HS-5 (cell line): ENCODE measurements around the gene FGF22.

Experiments used
- DNase-seq: peaks from one replicate; pipeline ENCODE4 v3.0.0-alpha.2; 2012; ENCODE audit warnings: low read depth

FGF22 gene

DNA sequence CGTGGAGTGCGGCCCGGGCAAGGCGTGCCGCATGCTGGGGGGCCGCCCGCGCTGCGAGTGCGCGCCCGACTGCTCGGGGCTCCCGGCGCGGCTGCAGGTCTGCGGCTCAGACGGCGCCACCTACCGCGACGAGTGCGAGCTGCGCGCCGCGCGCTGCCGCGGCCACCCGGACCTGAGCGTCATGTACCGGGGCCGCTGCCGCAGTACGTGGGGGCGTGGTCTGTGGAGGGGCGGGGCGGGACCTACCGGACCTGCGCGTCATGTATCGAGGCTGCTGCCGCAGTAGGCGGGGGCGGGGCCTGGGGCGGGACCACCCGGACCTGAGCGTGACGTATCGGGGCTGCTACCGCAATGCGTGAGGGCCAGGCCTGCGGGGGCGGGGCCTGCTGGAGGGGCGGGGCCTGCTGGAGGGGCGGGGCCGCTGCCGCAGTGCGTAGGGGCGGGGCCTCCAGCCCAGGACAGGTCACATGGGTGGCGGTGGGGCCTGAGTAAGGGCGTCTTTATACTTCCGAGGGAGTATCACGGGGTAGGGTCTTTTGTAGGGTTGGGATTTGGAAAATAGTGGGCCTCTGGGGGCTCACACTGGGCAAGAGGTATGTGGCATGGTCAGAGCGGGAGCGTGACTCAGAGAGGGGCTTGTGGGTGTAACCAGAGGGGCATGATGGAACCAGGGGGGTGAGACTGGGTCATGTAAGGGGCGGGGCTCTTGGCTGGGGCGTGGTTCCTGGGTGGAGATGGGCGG, 40.8 kb downstream of the FGF22 start:
- DNase-seq, result peak; percentile 77

DNA sequence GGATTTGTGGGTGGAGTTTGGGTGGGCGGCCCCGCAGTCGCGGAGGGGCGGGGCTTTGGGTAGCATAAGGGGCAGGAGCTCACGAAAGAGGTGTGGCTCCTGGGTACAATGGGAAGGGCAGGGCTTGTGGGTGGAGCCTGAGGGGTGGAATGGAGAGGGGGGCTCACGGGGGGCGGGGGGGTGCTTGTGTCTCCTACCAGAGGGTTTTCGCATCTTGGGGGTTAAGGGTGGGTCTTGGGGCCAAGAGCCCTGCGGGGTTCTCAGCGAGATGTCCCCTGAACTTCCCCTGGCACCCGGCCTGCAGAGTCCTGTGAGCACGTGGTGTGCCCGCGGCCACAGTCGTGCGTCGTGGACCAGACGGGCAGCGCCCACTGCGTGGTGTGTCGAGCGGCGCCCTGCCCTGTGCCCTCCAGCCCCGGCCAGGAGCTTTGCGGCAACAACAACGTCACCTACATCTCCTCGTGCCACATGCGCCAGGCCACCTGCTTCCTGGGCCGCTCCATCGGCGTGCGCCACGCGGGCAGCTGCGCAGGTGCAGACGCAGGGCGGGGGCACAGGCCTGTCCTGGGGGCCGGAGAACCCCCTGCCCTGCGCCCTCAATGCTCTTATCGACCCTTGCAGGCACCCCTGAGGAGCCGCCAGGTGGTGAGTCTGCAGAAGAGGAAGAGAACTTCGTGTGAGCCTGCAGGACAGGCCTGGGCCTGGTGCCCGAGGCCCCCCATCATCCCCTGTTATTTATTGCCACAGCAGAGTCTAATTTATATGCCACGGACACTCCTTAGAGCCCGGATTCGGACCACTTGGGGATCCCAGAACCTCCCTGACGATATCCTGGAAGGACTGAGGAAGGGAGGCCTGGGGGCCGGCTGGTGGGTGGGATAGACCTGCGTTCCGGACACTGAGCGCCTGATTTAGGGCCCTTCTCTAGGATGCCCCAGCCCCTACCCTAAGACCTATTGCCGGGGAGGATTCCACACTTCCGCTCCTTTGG, 41.6 kb downstream of the FGF22 start:
- DNase-seq, result no peak

DNA sequence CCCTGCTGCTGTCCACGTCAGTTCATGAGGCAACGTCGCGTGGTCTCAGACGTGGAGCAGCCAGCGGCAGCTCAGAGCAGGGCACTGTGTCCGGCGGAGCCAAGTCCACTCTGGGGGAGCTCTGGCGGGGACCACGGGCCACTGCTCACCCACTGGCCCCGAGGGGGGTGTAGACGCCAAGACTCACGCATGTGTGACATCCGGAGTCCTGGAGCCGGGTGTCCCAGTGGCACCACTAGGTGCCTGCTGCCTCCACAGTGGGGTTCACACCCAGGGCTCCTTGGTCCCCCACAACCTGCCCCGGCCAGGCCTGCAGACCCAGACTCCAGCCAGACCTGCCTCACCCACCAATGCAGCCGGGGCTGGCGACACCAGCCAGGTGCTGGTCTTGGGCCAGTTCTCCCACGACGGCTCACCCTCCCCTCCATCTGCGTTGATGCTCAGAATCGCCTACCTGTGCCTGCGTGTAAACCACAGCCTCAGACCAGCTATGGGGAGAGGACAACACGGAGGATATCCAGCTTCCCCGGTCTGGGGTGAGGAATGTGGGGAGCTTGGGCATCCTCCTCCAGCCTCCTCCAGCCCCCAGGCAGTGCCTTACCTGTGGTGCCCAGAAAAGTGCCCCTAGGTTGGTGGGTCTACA, 43.1 kb downstream of the FGF22 start:
- no peak for DNase-seq

DNA sequence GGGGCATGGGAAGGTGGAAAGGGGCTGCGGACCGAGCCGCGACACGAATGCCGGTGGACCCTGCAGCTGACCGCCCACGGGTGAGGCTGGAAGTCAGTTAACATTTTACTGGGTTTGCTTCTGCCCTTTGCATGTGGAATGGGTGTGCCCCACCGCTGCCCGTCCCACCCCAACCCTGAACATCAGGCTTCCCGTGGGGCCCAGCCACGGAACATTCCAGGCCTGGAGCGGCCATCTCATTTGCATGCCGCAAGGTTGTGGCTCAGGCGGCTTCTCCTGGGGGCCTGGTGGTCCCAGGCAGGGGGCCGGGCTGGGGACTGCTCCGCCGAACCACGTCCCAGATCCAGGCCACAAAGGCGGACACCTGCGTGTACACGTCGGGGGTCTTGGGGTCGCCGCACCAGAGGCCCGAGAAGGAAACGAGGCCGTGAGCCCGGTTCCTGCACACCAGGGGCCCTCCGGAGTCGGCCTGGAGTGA, 45.8 kb downstream of the FGF22 start:
- no peak for DNase-seq

DNA sequence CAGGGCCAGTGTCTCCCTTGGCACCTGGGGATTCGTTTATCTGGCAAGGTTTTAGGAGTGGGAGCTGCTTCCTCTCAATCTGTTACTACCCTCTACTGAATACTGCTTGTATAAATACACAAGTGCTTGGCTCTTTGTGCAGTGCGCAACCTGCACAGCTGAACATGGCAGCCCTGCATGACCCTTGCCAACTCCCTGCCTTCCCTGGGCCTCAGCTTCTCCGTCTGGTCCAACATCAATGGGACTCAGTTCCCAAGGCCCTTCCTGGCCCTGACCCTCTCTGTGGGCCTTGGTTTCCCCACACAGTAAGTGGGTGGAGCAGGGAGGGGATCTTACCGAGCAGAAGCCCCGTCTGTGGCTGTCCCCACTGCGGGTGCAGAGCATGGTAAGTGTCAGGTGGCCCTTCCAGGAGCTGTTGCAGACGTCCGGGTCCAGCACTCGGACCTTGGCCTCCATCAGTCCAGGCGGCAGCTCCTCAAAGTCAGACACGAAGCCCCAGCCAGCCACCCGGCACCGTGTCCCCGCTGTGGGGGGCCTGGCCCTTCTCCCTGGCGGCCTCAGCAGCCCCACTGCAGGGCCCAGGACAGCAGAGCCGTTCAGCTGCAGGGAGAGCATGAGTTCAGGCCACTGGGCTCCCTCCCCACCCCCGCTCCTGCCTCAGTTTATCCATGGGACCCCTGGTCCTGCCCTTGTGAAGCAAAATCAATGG, 47.1 kb downstream of the FGF22 start:
- DNase-seq, result no peak

DNA sequence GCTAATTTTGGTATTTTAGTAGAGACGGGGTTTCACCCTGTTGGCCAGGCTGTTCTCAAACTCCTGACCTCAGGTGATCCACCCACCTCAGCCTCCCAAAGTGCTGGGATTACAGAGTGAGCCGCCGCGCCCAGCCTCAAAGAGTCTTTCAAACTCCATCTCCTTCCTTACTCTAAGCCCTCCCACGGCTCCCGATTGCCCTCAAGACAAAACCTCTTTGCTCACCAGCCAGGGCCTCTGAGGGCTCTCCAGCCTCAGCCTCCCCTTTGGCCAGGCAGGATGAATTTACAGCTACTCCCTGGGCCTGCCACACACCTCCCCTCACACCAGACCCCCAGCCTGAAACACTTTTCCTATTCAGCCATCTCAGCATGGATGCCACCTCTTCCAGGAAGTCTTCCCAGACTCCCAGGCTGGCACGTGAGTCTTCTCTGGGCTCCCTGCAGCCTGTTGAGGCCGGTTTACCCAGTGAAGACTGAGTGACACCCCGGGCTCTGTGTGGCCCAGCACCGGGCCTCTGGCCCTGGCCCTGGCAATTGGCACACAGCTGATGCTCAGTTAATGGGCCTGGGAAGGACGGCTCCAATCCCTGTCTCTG, 48.0 kb downstream of the FGF22 start:
- DNase-seq, result no peak

DNA sequence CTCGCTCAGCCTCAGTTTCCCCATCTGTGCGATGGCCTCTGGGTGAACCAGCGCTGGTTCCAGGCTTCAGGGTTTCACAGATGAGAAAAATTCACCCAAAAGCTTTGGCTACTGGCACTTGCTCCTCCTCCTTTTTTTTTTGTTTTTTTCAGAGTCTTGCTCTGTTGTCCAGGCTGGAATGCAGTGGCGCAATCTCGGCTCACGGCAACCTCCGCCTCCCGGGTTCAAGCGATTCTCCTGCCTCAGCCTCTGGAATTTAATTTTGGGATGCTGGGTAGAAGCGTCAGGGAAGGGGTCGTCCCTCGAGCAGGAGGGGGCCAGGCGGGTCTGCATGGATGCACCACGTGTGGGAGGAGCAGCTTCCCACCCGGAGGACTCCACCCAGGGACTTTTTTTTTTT, 48.5 kb downstream of the FGF22 start:
- no peak for DNase-seq

DNA sequence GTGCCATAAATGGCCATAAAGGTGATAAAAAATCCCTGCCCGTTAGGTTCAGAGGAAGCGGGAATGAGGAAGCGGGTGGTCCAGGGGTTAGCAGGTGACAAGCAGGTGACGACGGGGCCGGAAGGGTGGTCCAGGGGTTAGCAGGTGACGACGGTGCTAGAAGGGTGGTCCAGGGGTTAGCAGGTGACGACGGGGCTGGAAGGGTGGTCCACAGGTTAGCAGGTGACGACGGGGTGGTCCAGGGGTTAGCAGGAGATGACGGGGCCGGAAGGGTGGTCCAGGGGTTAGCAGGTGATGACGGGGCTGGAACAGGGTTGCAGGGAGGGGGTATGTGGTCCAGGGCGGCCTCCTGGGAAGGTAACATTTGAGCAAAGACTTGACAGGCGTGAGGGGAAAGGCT, 49.3 kb downstream of the FGF22 start:
- DNase-seq, result no peak

DNA sequence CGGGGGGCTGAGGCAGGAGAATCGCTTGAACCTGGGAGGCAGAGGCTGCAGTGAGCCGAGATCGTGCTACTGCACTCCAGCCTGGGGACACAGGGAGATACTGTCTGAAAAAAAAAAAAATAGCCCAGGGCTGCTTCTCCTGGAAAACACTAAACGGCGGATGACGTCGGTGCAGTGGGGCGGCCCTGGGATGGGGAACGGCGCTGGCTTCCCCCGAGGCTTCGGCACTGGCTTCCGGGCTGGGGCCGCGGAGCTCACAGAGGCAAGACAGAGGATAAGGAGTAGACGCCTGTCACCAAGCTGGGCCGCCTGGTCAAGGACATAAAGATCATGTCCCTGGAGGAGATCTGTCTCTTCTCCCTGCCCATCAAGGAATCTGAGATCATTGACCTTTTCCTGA, 50.5 kb downstream of the FGF22 start:
- DNase-seq, result no peak
